Liver (tissue), 9 donors: ENCODE data around the gene MTCH2. TPM values are rescaled to one million over a fixed set of nuclear protein-coding genes. Genes with fewer than 3 reads are reported as not detected.

ENCODE experiments used
- DNase-seq: peaks from one replicate; pipeline ENCODE4 v3.0.0-alpha.2; 2017; ENCODE audit warnings: low spot score
- H3K27ac ChIP-seq, 2 donors: one replicate each; pipeline ENCODE4 v1.7.0; 2013; ENCODE audit warnings: inconsistent platforms in 2 of 2, low read length in 2 of 2, control low read depth in 1 of 2, low read depth in 1 of 2, mild to moderate bottlenecking in 1 of 2
- H3K27me3 ChIP-seq, 4 donors: one replicate each; pipeline versions ENCODE4 v1.6.1 to v1.7.0; 2013; ENCODE audit warnings: low read length in 3 of 4, inconsistent platforms in 1 of 4, mild to moderate bottlenecking in 1 of 4, moderate library complexity in 1 of 4; ENCODE audit not compliant: control insufficient read depth in 4 of 4, insufficient read depth in 4 of 4
- H3K36me3 ChIP-seq, 4 donors: one replicate each; pipeline versions ENCODE4 v1.6.1 to v1.7.0; 2013; ENCODE audit warnings: low read length in 3 of 4, mild to moderate bottlenecking in 3 of 4, low read depth in 1 of 4, moderate library complexity in 1 of 4; ENCODE audit not compliant: control insufficient read depth in 4 of 4, insufficient read depth in 3 of 4
- H3K4me1 ChIP-seq, 4 donors: one replicate each; pipeline versions ENCODE4 v1.6.1 to v1.7.0; 2013; ENCODE audit warnings: low read length in 3 of 4, mild to moderate bottlenecking in 3 of 4, moderate library complexity in 1 of 4; ENCODE audit not compliant: control insufficient read depth in 4 of 4, insufficient read depth in 4 of 4
- H3K4me3 ChIP-seq, 3 donors: one replicate each; pipeline versions ENCODE4 v1.6.1 to v1.7.0; 2013; ENCODE audit warnings: low read length in 3 of 3, control low read depth in 1 of 3, low read depth in 1 of 3, mild to moderate bottlenecking in 1 of 3
- H3K9ac ChIP-seq, 2 donors: one replicate each; pipeline ENCODE4 v1.7.0; 2013; ENCODE audit warnings: low read length in 2 of 2, mild to moderate bottlenecking in 2 of 2, moderate library complexity in 2 of 2, control low read depth in 1 of 2, low read depth in 1 of 2
- H3K9me3 ChIP-seq, 4 donors: one replicate each; pipeline versions ENCODE4 v1.6.1 to v1.7.0; 2013; ENCODE audit warnings: low read length in 3 of 4; ENCODE audit not compliant: control insufficient read depth in 4 of 4
- ATF3 ChIP-seq: IDR thresholded peaks from 2 replicates; pipeline ENCODE4 v1.6.1; 2016; ENCODE audit warnings: antibody characterized with exemption
- CTCF ChIP-seq: fragments of 150-350 bp; IDR thresholded peaks from 2 replicates; pipeline ENCODE4 v1.5.1; 2017; ENCODE audit warnings: improper control_type of control experiment, low read depth, low read length; ENCODE audit not compliant: missing input control
- EGR1 ChIP-seq, 2 donors: IDR thresholded peaks; 2 replicates each; pipeline ENCODE4 v1.6.1; 2016 to 2018; ENCODE audit warnings: antibody characterized with exemption in 2 of 2, low read depth in 2 of 2
- FOXA1 ChIP-seq: IDR thresholded peaks from 2 replicates; pipeline ENCODE4 v1.6.1; 2016; ENCODE audit warnings: antibody characterized with exemption
- FOXA2 ChIP-seq: IDR thresholded peaks from 2 replicates; pipeline ENCODE4 v1.6.1; 2016; ENCODE audit warnings: antibody characterized with exemption
- GABPA ChIP-seq, 2 donors: IDR thresholded peaks in 1 of 2; conservative IDR thresholded peaks in 1 of 2; 2 replicates each; pipeline ENCODE4 v1.6.1; 2016; ENCODE audit warnings: antibody characterized with exemption in 2 of 2, mild to moderate bottlenecking in 1 of 2, moderate library complexity in 1 of 2
- HNF4A ChIP-seq, 2 donors: conservative IDR thresholded peaks; 2 replicates each; pipeline ENCODE4 v1.6.1; 2016; ENCODE audit warnings: antibody characterized with exemption in 2 of 2, mild to moderate bottlenecking in 2 of 2
- JUND ChIP-seq, 2 donors: IDR thresholded peaks; 2 replicates each; pipeline ENCODE4 v1.6.1; 2016; ENCODE audit warnings: antibody characterized with exemption in 2 of 2
- MAX ChIP-seq: IDR thresholded peaks from 2 replicates; pipeline ENCODE4 v1.6.1; 2016; ENCODE audit warnings: antibody characterized with exemption
- NR2F2 ChIP-seq: IDR thresholded peaks from 2 replicates; pipeline ENCODE4 v1.6.1; 2016; ENCODE audit warnings: antibody characterized with exemption
- RAD21 ChIP-seq, 2 donors: IDR thresholded peaks; 2 replicates each; pipeline ENCODE4 v1.6.1; 2016; ENCODE audit warnings: antibody characterized with exemption in 2 of 2, mild to moderate bottlenecking in 2 of 2
- REST ChIP-seq: IDR thresholded peaks from 2 replicates; pipeline ENCODE4 v1.6.1; 2016; ENCODE audit warnings: antibody characterized with exemption, mild to moderate bottlenecking
- RXRA ChIP-seq, 2 donors: IDR thresholded peaks; 2 replicates each; pipeline ENCODE4 v1.6.1; 2017 to 2018; ENCODE audit warnings: antibody characterized with exemption in 2 of 2, mild to moderate bottlenecking in 1 of 2
- TAF1 ChIP-seq: conservative IDR thresholded peaks from 2 replicates; pipeline ENCODE4 v1.6.1; 2016; ENCODE audit warnings: antibody characterized with exemption, mild to moderate bottlenecking
- YY1 ChIP-seq: IDR thresholded peaks from 2 replicates; pipeline ENCODE4 v1.6.1; 2016; ENCODE audit warnings: antibody characterized with exemption, mild to moderate bottlenecking
- ZBTB33 ChIP-seq: IDR thresholded peaks from 2 replicates; pipeline ENCODE4 v1.6.1; 2016; ENCODE audit warnings: antibody characterized with exemption
- WGBS: extraction: QIAGEN DNeasy Blood & Tissue Kit; methylation state at CpG from one replicate; pipeline ENCODE4 v1.1.7; 2013; 5-methylcytosine and 5-hydroxymethylcytosine counted together
- polyA plus RNA-seq, 2 donors: library from polyadenylated mRNA; stranded (reverse) in 1 of 2; unstranded in 1 of 2; fragments of 200-250 nt in 1 of 2; fragments of >200 nt in 1 of 2; fragmentation: Nextera tagmentation in 1 of 2; extraction: Ambion mirVana in 1 of 2; gene quantifications; one replicate each; pipeline versions ENCODE4 v1.2.1 to v1.2.3, GENCODE V29; 2013 to 2015
- total RNA-seq, 2 donors: library from RNA; depleted of rRNA; stranded (reverse); fragments of >200 nt; gene quantifications; one replicate each; pipeline ENCODE4 v1.2.3, GENCODE V29; 2014
- donor health status: healthy.
- donor health status: healthy.
- donor health status: healthy.
- donor health status: healthy.
- donor health status: healthy.

Gene MTCH2
- total and polyA plus RNA-seq, 4 donors, result 62.5 to 304 (median 126) TPM

- no peak for TF ChIP-seq REST
- no peak for TF ChIP-seq EGR1 (IDR thresholded peaks at IDR 0.05; ENCODE audit: low read depth in 2 of 2)
- TF ChIP-seq TAF1, result no peak
- no peak for TF ChIP-seq NR2F2
Observed at GRCh38 chr11:47586098-47586855, 56.1 kb downstream of the MTCH2 start, which contains the start of gene FAM180B (continued).

- no peak for DNase-seq
- 94% methylated on average over 5 of the region's 5 CpGs for WGBS
- H3K9ac ChIP-seq, result no peak overlapping the region
- H3K4me1 ChIP-seq, result peaks cover 1 to 16% (median 14%) of the 10 kb centered on the region in 4 donors
- no peak overlapping the region for H3K27ac ChIP-seq
- peaks cover 9 to 42% (median 34%) of the 10 kb centered on the region in 4 donors for H3K36me3 ChIP-seq
- H3K9me3 ChIP-seq, result no peaks in the 10 kb centered on the region
- no peak overlapping the region for H3K4me3 ChIP-seq
- TF ChIP-seq GABPA (IDR thresholded peaks at IDR 0.05 in 1 of 2, conservative IDR thresholded peaks at IDR 0.05 in 1 of 2) (no peak), FOXA1 (no peak), MAX (no peak), YY1 (no peak), RXRA (IDR thresholded peaks at IDR 0.05) (no peak), CTCF (no peak), FOXA2 (no peak), NR2F2 (no peak), ZBTB33 (no peak), JUND (IDR thresholded peaks at IDR 0.05) (no peak), HNF4A (conservative IDR thresholded peaks at IDR 0.05) (no peak), REST (no peak), RAD21 (IDR thresholded peaks at IDR 0.05) (no peak), ATF3 (no peak)
- no peaks in the 10 kb centered on the region for H3K27me3 ChIP-seq
Observed at GRCh38 chr11:47583844-47584243, 58.5 kb downstream of the MTCH2 start.
